DLD1 (cell line): ENCODE measurements around the gene PIK3R1.

ENCODE experiments used
- in situ Hi-C: cut with HindIII; loops from 2 replicates; pipeline ENCODE4 v1.10.0; 2017; ENCODE audit warnings: low sequenced_read_pairs

Gene PIK3R1

DNA sequence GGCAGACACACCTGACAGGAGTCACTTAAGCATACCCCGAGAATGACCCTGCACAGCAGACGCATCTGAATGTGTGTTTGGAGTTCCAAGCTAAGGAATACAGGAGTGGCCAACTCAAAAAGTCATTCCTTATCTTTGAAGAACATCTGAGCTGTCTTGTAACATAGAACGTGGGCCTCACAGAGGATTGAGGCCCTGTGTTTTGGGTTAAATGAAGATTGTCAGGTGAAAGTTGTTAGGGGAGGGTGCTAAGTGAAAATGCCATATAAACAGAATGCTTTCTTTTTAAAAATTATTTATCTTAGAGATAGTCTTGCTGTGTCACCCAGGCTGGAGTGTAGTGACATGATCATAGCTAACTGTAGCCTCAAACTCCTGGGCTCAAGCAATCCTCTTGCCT, 100.9 kb downstream of the PIK3R1 start:
- in situ Hi-C loops: no loop called here

DNA sequence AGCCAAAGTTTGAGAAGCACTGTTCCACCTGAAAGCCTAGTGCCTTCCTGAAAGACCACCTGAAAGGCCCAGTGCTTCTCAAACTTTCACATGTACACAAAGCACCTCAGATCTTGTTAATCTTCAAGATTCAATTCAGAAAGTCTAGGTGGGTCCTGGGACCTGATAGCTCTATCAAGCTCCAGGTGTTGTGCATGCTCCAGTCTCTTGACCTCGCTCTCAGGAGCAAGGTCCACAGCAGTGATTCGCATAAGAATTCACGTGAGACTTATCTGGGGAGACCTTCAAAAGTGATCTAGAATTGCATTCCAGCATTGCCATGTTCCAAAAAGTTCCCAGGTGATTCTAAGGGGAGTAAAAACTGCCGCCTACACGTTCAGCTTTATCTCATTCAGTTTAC, 102.1 kb downstream of the PIK3R1 start:
- in situ Hi-C loops: no loop called here

DNA sequence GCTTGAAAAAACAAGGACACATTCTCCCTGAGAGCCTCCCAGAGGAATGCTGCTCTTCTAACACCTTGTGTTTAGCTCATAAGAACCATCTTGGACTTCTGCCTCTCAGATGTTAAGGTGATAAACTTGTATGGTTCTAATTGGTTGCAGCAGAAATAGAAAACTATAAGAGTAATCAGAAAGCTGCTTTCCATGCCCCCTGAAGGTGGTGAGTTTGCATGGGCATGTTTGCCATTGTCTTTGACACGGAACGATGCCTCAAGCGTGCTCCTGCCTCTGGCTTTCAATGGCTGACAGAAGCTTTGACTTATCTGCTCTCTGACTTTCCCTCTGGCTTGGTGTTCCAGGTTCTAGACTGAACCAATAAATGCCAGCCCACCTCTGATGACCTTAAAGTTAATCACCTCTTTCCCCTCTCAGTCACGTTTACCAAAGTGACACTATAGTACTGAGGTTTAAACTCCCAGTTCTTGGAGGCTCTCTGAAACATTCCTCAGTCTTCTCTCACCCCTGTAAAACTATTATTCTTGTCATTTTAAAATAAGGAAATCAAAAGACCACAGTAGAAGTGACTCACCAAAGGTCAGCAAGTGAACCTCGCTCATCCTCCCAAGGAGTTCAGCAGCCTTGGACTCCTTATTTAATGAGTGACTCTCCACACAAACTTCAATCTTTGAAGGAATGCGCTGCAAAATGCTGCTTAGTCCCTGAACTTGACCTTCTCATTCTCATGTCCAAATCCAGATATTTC, 103.6 kb downstream of the PIK3R1 start:
- in situ Hi-C loops: no loop called here

DNA sequence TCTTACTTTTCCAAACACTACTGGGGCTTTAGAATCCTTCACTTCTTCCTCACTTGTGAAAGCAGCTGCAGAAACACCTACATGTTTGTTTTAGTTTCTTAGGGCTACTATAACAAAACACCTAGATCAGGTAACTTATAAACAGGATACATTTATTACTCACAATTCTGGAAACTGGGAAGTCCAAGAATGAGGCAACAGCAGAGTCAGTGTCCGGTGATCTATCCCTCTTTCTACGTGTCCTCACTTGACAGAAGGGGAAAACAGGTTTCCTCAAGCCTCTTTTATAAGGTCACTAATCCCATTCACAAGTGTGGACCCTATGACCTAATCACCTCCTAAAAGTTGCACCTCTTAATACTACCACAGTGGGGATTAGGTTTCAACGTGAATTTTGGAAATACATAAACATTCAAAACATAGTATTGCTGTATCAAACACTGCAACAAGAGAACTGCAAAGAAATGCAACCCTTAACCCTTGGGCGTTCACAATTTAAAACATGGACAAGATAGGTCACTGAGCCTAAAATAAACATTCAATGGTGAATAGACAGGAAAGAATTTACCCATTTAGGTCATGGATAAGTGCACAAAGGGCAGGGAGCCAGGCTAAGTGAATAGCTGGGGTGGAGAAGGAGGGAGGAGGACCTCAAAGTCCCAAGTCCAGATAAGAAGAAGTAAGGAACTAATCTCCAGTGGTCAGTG, 104.3 kb downstream of the PIK3R1 start:
- in situ Hi-C loops: no loop called here

DNA sequence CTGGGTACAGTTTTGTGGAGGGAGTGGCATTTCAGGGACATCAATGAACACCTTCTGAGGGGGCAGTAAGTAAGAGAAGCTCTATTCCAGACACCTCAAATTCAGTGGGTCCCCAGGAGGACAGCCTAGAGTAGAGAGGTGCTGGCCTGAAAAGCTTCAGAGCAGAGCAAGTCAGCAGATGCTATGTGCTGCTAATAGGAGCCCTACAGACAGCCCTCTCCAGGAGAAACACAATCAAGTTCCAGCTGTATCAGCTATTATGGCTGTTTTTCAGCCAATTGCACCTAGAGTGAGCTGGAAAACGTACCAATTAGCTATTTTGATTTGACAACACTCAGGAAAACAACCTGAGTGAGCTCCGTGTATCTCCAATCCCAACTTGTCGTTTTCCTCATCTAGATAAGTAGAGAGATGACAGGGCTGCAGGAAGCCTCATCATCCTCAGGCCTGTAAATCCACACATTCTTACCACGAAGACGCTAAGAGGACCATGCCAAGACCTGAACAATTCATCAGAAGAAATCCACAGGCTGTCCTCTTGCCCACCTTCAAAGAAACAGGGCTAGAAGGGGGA, 104.9 kb downstream of the PIK3R1 start:
- in situ Hi-C loops: no loop called here

DNA sequence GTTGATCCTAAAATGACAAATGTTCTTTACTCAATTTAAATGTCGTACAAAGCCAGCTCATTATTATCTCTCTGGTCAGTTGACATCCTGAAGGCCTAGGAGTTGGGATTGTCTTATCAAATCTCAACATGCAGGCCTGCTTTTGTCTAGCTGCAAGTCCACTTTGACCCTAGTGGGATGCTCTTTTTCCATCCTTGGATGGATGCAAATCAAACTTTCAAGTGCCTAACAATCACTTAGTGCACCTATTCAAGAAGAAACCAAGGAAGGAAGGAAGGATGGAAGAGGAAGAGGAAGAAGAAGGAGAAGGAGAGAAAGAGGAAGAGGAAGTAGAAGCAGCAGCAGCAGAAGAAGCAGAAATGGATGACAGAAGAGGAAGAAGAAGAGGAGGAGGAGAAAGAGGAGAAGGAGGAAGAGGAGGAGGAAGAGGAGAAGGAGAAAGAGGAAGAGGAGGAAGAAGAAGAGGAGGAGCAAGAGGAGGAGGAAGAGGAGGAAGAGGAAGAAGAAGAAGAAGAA, 109.6 kb downstream of the PIK3R1 start:
- in situ Hi-C loops: no loop called here

DNA sequence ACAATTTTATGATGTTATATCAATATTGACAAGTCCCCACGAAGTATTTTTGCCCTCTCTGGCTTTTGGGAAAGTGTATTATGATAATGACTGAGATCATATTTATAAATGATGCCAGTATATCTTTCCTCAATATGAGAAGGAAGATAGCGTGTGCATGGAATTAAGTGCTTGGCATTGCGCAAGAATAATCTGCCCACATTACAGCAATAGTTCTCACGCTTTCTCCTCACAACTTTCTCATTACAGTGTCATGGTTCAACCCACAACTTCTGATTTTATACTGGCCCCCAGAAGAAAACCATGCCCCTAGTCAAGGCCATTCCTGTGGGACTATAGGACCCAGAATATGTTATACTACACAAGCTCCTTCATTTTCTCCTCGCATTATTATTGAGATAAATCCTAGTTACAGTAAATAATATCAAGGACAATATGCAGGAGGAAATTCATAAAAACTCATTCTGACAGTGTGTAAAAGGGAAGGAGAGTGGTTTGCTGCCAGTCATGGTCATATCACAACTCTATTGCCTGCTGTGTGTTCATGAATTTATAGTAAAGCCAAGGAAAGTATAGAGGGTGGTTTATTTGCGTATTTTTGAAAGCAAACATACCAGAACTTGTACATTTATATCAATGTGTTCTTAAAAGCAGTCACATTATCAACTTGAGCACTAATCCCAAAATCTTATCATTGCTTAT, 114.1 kb downstream of the PIK3R1 start:
- in situ Hi-C loops: no loop called here

DNA sequence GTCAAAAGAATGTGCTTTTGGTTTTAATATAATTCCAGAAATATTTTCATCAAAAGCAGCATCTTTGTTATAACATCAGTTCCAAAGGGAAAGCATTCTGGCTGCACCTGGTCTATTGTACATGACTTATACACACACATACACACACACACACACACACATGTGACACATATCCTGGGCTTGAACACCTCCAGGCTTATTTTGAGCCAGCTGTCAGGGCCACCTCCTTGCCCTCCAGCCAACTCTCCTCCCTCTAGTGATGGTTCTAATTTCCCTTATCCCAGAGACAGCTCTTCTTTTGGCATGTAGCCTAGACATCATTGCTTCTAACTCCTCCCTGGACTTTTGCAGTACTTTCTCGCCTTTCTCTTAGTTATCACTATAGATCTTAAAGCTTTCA, 115.0 kb downstream of the PIK3R1 start:
- in situ Hi-C loops: no loop called here

DNA sequence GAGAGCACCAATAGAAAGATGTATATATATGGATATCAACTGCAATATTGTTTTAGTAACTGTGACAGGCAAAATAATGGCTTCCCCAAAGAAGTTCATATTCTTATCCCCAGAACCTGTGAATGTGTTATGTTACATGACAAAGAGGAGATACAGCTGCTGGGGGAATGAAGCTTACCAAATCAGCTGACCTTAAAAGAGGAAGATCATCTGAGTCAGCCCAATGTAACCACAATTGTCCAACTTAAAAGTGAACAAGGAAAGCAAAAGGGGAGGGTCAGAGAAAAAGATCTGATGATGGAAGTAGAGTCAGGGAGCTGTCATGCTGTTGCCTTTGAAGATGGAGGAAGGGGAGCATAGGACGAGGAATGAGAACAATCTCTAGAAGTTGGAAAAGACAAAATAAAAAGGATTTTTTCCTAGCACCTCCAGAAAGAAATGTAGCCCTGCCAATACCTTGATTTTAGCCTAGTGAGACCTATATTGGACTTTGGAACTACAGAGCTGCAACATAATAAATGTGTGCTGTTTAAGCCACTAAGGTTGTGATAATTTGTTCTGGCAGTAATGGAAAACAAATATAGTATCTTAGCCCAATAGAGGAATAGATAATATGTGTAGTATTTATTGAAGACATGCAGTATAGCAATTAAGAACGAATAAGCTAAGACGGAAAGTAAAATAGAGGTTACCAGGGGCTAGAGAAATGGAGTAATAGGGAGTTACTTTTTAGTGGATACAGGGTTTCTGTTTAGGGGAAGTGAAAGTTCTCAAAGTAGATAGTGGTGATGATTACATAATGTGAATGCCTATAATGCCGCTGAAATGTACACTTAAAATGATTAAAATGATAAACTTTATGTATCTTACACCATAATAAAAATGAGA, 115.9 kb downstream of the PIK3R1 start:
- in situ Hi-C loops: no loop called here

DNA sequence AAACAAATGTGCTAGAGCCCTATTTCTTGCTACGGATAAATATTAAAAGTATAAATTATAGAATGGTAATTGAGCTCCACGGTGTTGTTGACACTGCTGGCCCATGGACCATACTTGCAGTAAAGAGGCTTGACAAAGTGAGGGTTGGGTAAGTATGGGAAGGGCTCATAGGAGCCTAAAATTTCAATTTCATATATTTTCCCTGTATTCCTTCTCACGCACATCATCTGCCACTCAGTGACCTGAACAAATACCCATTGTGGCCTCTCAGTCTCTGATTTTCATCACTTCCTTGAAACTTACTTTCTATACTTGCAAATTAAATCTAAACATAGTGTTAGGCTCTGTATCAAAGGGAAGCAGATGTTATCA, 116.5 kb downstream of the PIK3R1 start:
- in situ Hi-C loops: no loop called here

DNA sequence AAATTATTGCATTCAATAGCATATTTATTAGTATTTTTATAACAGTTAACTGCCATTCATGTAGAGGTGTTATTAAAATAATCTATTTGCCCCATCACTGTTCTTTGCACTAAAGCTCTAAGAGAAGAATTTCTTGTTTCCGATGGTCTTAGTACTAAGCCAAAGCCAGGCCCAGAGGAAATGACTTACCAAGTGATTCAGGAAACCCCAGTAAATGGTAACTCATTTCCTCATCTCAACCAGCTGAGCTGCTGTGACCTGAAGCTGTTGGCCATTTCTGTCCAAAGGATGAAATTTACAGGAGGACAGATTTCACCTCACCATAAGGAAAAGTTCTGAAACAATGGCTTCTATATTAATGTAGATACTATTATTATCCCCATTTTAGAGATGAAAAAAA, 117.0 kb downstream of the PIK3R1 start:
- in situ Hi-C loops: no loop called here

DNA sequence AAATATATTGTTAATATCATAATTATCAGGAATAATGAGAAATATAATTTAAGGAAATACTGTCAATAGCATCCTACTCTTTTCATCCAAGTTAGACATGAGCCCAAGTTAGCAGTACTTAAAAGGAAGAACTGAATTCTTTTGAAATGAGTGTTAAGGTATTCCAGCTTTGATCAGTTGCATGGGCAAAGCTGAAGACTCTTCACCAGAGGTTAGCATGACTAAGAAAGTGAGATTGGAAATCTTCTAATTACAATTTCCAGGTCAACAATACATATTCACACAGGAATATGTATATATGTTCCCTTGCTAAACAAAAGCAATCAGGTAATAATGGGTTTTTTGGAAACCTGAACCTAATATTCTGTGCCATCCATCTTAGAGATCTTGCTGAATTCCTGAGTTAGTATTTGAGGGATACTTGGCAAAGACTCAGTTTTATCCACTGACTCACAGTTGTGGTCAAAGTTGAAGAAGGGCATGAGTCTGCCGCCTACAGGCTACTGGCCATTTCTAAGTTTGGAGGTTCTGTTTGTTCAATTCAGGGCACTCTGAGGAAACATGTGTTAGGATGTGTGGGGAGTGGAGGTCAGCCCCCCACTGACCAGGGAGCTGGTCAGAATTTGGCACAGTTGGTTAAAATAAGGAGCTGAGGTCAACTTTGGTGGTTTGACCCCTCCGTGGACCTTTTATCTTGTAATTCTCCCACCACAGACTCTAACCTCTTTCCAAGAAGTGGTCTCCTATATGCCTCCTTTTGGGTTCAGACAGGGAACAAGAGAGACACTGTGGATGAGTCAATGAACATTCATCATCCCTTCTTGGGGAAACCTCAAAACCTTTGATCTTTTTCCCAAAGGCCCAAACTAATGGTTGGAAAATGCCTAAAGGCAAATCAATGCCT, 118.3 kb downstream of the PIK3R1 start:
- in situ Hi-C loops: no loop called here

DNA sequence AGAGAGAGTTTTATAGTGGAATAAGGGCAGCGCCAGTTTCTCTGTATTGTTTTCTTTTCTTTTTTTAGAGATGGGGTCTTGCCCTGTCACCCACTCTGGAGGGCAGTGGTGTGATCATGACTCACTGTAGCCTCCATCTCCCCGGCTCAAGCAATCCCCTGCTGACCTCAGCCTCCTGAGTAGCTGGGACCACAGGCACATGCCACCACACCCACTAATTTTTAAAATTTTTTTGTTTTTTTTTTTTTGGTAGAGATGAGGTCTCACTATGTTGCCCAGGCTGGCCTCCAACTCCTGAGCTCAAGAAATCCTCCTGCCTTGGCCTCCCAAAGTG, 119.0 kb downstream of the PIK3R1 start:
- in situ Hi-C loops: no loop called here

DNA sequence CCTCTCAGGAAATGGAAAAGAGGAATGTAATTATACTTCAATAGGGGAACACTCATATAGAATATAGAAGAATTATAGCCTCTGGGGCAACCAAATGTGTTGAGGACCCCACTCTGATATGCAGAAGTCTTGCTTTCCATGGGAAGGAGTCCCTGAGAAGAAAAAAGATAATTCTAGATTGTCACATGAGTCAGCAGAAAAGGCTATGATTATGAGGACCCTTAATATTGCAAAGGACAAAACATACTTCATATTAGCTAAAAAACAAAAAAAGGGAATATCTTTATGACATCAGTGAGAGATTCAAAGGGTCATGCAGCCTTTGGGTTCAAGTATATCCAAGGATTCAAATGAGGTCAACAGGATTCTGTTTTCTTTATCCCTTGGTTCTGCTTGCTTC, 119.5 kb downstream of the PIK3R1 start:
- in situ Hi-C loops: no loop called here

DNA sequence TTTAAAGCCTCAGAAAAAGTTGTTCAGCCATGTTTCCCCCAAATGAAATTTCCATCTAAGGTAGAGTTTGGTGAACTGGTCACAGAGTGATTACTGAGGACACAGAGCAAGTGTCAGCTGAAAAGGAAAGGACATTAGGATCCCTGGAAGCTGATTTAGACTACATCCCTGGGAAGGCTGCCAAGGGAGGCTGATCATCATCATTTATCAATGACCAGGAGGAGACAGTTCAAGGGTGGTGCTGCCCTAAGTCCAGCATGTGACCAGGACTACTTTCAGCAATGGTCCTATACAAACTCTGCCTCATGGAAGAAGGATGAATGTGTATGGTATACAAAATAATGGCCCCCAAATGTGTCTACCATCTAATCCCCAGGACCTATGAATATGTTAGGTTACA, 120.6 kb downstream of the PIK3R1 start:
- in situ Hi-C loops: no loop called here

DNA sequence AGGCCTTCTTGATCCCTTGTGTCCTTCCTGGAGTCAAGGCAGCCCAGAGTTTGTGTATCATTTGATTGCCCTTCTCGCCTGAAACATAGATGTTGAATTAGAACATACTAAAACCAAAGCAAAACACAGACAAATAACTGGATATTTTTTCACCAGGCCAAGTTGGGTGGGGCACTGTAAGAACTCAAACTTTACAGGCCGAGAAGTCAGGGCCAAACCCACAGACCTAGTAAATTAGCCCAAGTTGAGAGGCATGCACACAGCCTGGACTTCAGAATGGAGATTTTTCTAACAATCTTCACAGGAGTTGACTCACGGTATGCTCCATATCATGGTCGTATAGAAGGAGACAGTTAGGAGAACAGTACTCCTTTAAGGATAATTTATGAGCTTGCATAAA, 121.7 kb downstream of the PIK3R1 start:
- in situ Hi-C loops: no loop called here

DNA sequence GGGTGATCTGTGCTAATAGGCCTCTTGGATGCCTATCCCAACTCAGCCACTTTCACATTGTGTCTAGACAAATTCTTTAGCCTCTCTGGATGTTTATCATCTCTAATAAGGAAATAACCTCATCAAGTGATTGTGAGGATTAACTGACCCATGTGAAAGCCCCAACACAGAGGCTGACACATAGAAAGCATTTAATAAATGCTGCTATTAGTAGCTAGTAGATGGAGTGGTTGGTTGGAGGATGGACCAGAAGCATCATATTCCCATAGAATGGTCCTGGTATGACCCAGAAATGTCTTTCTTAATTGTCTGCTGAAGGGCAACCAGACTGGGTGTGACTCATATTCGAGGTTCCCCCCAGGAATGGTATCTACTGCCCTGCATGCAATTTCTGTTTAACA, 124.4 kb downstream of the PIK3R1 start:
- in situ Hi-C loops: no loop called here

DNA sequence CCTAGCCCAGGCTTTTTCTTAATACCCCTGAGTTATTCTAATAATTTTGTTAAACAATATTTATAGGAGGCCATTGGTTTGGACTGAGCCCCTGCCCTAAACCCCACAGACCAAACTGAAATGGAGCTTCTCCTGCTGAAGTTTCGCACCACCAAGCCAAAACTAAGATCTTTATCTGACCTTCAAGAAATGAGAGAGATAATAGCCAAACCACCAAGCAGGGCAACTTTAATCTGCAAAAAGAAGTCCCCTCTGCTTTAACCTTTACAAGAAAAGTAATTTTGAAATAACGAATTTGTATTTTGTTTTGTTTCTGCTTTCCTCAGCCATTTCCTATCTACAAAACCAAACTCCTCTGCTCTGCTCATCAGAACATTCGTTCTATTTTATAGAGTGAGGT, 125.5 kb downstream of the PIK3R1 start:
- in situ Hi-C loops: no loop called here

DNA sequence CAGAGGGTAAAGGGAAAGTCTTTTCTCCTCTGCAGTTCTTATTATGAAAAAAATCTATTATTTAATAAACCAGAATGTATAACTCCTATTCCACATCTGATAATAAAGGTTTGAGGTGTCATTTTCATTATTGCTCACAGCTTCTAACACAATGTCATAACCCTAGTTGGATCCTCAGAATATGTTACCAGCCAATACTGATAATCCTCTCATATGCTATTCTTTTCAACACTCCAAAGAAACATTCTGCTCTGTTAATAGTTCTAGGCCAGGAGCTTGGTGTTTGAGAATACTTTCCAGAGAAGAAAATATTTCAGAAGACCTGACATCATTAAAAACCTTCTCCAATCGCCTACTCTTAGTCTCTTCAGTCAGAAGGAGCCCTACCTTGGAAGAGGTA, 127.1 kb downstream of the PIK3R1 start:
- in situ Hi-C loops: no loop called here

DNA sequence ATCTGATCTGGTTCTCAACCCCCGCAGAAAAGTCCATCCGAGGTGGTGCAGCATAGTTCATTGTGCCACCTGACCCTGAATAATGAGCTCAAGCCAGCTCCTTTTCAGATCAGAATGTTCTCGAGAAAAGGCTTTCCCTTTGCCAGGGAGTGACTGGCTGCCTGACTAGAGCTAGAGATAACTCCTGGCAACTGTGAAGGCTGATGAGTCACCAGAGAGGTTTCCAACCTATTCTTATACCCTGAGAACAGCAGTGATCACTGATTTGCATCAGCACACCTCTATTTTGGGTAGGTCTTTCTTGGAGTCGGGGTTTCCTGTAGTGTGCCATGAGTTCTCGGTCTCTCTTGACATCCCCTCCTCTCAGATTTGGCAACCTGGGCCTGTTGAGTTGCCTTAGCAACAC, 127.9 kb downstream of the PIK3R1 start:
- in situ Hi-C loops: no loop called here
